Measurements from ENCODE around the gene SNX9.

SNX9 gene

GRCh38 chr6:157800420-157801237 is 22.4 kb upstream of the SNX9 start:
- H3K4me3 ChIP-seq (ENCODE audit: low read depth, low read length): no peak overlapping the region

GRCh38 chr6:157804448-157805327 is 18.4 kb upstream of the SNX9 start:
- H3K4me3 ChIP-seq (ENCODE audit: low read depth, low read length): no peak overlapping the region

GRCh38 chr6:157806131-157806855 is 16.8 kb upstream of the SNX9 start:
- no peak overlapping the region for H3K4me3 ChIP-seq (ENCODE audit: low read depth, low read length)

GRCh38 chr6:157806856-157807215 is 16.2 kb upstream of the SNX9 start:
- no peak overlapping the region for H3K4me3 ChIP-seq (ENCODE audit: low read depth, low read length)

- no peak overlapping the region for H3K4me3 ChIP-seq (ENCODE audit: low read depth, low read length)
Observed at GRCh38 chr6:157808405-157808950, 14.6 kb upstream of the SNX9 start.

- H3K4me3 ChIP-seq (ENCODE audit: low read depth, low read length): no peak overlapping the region
Observed at GRCh38 chr6:157809613-157810012, 13.4 kb upstream of the SNX9 start.

GRCh38 chr6:157811137-157811475 is 11.9 kb upstream of the SNX9 start:
- no peak overlapping the region for H3K4me3 ChIP-seq (ENCODE audit: low read depth, low read length)

- no peak overlapping the region for H3K4me3 ChIP-seq (ENCODE audit: low read depth, low read length)
Observed at GRCh38 chr6:157811476-157812173, 11.4 kb upstream of the SNX9 start.

GRCh38 chr6:157812425-157813171 is 10.4 kb upstream of the SNX9 start:
- H3K4me3 ChIP-seq (ENCODE audit: low read depth, low read length): no peak overlapping the region

GRCh38 chr6:157813191-157813590 is 9.9 kb upstream of the SNX9 start:
- no peak overlapping the region for H3K4me3 ChIP-seq (ENCODE audit: low read depth, low read length)

GRCh38 chr6:157813750-157814455 is 9.1 kb upstream of the SNX9 start:
- H3K4me3 ChIP-seq (ENCODE audit: low read depth, low read length): no peak overlapping the region

GRCh38 chr6:157814883-157815282 is 8.2 kb upstream of the SNX9 start:
- H3K4me3 ChIP-seq (ENCODE audit: low read depth, low read length): no peak overlapping the region

GRCh38 chr6:157821342-157822033 is 1.6 kb upstream of the SNX9 start:
- no peak overlapping the region for H3K4me3 ChIP-seq (ENCODE audit: low read depth, low read length)

- H3K4me3 ChIP-seq (ENCODE audit: low read depth, low read length): peak overlapping the region; percentile 28
Observed at GRCh38 chr6:157822245-157823000, 623 bp upstream of the SNX9 start.

GRCh38 chr6:157823528-157824370 is 703 bp downstream of the SNX9 start:
- peak overlapping the region; percentile 87 for H3K4me3 ChIP-seq (ENCODE audit: low read depth, low read length)

- no peak overlapping the region for H3K4me3 ChIP-seq (ENCODE audit: low read depth, low read length)
Observed at GRCh38 chr6:157825243-157825904, 2.3 kb downstream of the SNX9 start.

All from iPS-11a (cell line).